Stimulated activated CD8-positive, alpha-beta memory T cell treated with anti-CD3 and anti-CD28 coated beads, Interleukin-4, amount 100 ng/mL, for 48 hours (primary cell): ENCODE data around the gene DCK.
"Not testable (repeated sequence)": the region's sequence is repeated elsewhere in the genome, so short reads cannot be mapped to it uniquely, and the experiment has no call there.

Source experiments
- DNase-seq: peaks from one replicate; pipeline ENCODE4 v3.0.0-alpha.2; 2020

Gene DCK

DNA sequence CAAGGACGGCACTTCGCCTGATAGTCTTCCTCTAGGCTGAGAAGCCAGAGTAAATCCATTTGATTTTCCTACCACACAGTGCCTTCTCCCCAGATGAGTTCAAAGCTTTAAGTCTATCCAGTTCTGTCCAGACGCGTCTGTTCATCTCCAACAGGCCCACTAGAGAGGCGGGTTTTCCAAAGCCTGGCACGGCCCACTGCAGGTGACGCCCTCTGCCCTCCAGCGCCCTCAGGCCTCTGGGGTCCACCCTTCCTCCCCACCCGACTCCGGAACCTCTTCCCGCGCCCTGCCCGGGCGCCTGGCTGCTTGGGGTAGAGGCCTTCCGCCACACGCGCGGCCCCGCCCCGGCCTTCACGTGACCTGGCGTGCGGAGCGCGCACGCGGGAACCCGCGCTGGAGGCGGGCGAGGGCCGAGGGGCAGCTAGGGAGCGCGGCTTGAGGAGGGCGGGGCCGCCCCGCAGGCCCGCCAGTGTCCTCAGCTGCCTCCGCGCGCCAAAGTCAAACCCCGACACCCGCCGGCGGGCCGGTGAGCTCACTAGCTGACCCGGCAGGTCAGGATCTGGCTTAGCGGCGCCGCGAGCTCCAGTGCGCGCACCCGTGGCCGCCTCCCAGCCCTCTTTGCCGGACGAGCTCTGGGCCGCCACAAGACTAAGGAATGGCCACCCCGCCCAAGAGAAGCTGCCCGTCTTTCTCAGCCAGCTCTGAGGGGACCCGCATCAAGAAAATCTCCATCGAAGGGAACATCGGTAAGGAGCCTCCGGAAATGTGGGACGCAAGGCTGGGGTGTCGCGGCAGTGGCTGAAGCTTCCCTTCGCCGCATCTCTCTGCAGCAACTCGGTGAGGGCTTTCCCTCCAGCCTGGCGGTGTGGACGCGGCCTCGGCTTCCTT, at the start of gene DCK:
Gene DCK, plus strand, starts transcription at position 469 of the 888 bp plus-strand sequence. Its CDS starts 187 bp downstream, at position 656.
- DNase-seq: peak; percentile 92

DNA sequence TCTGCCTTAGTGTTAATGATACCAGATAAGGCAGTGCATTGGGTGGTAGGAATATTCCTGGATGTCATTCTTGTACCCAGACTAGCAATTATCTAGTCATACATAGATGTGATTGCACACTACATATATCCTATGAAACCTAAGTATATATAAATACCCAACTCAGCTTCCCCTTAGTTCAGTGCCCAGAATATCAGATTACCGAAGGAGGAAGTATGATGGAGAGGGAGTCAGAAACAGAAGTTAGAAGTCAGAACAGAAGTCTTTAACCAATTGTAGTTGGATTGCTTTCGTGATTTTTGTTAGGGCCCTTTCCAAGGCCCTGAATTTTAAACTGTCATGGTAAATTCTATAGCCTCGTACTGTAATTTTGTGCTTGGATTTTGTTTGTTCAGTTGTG, 48.4 kb upstream of the DCK start:
- no peak for DNase-seq

DNA sequence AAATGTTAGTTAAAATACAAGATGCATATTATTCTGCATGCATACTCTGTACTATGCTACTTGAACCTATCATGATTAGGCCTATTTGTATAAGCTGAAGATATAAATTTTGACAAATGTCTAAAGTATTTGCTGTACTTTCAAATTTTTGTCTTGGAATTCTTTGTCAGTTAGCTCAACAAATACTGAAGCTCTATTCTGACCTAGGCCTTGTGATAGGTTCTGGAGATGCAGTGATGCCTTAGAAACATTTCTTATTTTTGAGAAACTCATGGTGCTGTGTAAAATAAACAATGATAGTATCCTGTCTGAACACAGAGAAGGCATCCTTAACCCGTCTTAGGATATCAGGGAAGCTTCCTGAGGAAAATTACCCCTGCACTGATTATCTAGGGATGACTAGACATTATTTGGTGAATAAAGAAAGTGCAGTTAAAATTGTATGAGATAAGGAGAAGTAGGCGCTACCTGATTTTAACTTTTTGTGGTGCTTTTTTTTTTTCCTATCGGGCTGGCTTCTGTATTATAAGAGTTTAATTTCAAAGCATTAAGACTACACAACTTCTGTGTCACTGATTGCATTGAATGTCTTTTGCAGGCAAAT, 47.9 kb upstream of the DCK start:
- DNase-seq: no peak

DNA sequence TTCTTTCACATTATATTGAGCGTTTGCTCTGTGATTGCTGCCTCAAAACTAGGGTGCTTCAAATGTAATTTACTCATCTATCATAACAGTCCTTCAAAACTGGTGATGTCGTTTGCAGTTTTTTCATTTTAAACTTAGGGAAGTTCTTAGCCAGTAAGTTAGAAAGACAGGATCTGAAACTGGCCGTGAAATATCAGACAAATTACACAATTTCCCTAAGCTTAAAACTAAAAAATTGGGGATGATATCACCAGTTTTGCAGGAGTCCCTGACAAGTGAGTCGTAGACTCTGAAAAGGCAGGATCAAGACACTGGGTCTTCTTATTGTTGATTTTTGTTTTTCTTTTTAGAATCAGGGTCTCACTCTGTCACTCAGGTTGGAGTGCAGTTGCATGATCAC, 46.5 kb upstream of the DCK start:
- DNase-seq: no peak

DNA sequence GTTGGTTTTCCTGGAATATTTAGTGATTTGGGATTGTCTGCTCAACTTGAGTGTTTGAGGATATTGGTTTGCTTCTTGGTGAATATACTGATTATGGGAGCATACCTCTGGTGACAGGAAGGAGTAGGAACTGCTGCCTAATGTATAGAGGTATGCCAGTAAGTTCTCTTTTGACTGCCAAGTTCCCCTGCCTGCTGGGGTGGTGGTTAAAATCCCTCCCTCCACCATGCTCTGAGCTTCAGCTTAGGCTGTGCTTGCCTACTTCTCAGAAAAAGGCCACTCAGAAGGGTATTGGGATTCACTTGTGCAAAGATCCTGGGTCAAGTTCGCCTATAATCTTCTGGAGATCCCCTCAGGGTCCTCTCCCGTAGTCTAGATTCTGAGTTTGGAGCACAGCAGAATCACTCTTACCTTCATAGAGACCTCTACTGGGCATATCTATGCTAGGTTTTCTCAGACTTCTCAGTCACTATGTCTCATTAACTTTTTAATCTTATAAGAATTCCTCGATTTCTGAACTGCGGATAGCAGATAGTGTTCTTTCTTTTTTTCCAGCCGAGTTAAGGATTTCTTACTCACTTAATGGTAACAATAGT, 44.7 kb upstream of the DCK start:
- DNase-seq: no peak

DNA sequence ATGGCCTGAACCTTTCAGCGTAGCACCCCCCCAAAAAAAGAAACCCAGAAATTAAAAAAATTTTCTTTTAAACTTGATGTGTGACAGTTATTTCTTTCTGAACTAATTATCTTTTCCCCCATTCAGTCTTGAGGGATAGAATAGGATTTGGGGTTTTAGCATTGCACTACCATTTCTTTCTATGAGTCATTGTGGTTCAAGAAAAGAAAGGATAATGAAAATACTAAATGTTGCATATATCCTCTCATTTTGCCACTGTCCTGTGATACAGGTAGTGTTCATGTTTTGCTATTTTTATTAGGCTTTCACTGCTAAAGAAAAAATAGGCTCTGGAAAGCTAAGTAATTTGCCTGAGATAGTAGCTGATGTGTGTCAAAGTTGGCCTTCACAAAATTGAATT, 39.4 kb upstream of the DCK start:
- DNase-seq: no peak

DNA sequence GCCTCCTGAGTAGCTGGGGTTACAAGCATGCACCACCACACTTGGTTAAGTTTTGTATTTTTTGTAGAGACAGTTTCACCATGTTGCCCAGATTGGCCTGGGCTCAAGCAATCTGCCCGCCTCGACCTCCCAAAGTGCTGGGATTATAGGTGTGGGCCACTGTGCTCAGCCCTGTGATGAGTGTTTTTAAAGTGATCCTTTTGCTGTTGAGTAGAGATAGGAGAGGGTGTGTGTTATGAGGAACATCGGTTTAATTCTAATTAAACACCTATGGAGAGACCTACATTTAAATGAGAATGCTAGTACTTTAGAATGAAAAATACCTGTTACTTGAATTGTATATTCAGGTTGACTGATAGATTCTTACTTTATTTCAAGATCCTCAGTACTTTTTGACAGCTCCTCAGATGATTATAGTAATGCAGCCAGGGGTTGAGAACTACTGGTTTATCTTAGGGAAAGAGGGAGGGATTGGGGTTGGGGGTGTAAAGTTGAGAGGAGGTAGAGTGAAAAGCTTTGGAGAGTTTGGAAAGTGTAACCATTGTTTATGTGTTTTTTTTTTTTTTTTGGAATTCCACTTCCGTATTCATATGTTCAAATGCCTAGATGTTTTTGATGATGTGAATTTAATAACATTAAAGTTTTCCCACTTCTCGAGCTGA, 36.8 kb upstream of the DCK start:
- DNase-seq: no peak

DNA sequence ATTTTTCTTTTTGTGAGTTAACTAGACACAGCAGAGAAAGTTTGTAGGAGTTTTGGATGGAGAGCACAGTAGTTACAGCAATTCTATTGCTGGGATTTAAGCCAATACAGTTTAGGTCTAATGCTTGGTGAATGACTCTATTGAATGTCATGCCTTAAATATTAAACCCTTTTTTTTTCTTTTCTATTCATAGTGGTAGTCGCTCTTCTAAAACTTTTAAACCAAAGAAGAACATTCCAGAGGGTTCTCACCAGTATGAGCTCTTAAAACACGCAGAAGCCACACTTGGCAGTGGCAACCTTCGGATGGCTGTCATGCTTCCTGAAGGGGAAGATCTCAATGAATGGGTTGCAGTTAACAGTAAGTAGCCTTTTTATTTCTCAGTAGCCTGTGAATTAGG, 34.8 kb upstream of the DCK start:
- no peak for DNase-seq

DNA sequence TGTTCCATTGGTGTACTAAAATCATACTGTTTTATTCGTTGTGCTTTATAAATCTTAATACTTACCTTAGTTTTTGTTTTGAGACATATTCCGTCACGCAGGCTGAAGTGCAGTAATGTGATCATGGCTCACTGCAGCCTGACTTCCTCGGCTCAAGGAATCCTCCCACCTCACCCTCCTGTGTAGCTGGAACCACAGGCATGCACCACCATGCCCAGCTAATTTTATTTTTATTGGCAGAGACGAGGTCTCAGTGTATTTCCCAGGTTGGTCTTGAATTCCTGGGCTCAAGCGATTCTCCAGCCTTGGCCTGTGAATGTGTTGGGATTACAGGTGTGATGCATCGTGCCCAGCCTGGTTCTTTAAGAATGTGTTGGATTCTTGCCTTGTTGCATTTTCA, 24.4 kb upstream of the DCK start:
- DNase-seq: no peak

DNA sequence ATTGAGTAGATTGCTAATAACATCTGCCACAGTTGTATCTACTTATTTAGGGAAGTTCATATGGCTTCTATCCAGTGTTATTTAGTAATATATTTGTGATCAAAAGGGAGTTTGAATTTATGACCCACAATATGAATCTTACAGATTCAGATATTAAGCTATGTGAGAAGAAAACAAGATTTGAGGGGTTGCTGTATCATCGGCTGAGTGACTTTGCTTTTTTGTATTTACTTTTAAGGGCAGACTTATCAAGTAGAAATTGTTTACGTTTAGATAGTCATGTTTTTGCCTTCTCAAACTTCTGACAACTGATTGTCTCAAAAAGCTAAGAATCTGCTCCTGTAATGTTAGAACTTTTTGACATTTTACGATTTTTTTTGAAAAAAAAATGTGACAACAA, 17.2 kb upstream of the DCK start:
- DNase-seq: no peak

DNA sequence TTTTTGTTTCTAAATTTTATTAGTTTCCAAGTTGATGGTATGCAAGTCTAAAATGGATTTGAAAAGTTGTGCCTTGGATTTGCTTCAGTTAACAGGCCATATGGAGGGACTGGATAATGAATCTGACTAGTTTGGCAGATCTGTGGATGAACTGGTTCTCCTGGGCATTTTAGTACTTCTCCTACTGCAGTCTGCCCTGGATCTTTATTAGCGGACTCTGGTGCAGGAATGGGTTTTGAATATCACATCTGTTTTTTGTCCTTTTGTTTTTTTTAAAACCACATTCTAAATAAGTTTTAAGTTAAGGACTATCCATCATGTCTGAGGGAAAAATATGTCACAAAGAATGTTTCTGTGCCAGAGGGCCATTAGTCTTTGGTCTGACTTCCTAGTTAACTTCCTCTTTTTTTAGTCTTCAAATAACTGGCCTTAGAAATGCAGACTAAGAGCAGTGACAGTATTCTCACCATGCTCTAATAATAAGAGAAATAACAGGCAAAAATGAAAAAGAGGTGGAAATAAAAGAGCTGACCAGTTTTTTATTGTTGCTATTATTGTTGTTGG, 13.9 kb upstream of the DCK start:
- no peak for DNase-seq

DNA sequence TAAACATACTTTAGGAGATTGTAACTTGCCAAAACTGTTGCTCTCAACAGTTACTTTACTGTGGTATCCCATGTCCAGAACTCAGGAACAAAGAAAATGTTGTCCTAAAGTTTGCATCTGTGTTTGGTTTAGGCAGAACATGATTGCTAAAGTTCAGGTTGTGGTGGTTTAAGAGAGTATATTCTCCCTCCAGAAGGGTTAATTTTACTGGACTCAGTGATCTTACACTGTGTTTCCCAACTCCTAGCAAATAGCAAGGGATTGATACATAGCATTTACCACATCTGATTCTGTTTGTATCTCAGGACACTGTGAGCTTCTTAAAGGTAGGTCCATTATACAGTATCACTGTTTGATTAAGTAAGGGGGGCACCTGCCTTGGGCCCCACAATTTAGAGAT, 13.3 kb upstream of the DCK start:
- DNase-seq: no peak

DNA sequence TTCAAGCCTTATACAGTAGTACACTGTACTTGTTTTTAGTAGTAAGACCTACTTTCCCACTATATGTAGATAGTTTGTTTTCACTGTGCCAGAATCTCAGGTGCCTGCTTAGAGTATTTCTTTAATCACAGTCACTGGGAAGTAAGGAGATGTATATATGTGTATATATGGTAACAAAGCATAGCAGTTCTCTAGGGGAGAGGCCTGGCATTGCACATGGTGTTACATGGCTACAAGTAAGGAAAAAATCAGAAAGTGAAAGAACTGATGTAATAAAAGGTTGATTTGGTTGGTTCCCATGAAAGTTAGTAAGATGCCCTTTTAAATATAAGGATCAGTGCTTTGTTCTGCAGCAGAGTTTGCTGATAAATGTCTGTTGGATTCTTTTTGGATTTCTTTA, 9.3 kb upstream of the DCK start:
- no peak for DNase-seq

DNA sequence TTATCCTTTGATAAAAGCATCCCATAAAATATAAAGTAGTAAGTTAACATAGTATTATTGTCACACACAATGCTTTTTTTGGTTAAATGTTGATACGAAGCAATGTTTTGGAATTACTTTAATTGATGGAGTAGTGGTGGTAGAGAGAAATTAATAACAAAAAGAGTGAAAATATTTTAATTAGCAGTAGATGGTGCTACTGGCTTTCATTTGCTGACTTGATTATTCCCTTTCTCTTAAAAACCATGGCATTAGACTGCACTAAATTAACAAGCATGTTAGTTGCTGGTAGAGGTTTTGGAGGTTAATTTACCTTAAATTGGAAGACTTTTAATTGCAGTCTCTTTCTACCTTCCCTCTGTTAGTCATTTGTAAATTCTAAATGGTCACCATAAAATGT, 8.9 kb upstream of the DCK start:
- DNase-seq: no peak

DNA sequence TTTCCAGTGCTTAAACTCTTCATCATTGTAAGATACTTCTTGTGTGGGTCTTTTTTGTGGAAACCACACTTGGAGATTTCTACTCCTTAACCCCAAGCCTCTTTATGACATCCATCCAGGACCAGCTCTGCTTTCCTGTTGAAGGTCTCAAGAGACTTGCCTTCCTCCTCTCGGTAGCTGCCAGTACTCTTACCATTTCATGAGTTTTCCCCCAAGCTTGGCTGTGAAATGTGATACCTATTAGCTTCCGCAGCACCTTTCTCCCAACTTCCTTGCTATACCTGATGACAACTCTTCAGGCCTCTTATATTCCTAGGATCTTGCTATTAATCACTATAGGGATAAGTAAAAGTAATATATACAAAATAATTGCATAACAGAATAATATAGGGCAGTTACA, 1.9 kb upstream of the DCK start:
- no peak for DNase-seq

DNA sequence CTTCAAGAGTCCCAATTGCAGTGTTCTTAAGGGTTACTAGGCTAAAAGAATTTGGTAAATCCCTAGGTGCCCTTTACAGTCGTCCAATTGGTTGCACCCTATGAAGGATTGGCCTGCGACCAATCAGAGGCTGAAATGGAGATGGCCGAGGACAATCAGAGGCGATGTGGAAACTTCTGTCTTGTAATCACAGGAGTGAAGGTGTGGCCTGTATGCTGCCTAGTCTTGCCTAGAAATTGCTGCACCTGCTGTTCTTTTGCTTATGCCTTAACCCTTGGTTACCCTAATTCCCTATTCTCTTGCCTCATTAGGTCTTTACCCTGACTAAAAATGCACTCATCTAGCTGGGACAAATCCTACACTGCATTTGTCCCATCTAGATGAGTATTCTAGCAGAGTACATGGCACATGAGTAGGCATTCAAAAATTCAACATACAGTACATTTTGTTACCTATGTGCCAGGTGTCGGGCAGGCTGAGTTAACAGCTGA, 1.0 kb upstream of the DCK start:
- no peak for DNase-seq

DNA sequence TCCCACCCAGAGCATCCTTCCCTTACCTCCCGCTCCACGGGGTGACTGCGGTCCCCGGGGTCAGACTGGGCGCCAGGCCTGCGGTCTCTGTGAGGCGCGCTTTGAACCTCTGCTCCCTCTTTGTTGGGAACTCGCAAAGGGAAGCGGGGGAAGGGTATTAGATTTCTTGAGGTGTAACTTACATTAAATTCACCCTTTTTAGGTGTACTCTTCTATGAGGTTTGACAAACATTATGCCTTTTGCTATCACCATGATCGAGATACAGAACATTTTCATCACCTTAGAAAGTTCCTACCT, 569 bp downstream of the DCK start:
- no peak for DNase-seq

DNA sequence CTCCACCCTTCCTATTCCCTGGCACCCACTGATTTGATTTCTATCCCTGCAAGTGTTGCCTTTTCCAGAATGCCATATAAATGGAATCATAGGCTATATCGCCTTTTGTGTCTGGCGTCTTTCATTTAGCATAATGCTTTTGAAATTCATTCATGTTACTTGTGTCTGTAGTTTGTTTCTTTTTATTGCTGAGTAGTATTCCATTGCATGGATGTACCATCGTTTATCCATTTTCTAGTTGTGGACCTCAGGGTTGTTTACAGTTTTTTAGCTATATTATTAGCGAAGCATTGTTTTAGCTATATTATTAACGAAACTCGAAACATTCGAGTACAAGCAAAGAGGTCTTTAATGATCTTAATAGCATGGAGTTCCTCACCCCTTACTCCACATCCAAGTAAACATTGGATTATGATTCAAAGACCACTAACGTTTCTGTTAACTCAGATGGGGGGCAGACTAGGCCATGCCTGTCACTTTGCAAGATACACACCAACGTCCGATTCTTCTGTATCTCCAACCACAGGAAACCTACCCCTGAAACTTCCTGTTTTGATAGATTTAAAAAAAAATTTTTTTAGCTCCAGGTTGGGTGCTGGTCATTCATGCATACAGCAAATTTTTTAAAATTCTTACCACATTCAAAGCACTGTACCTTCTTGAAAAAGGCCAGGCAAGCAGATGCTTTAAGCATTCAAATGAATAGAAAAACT, 1.1 kb downstream of the DCK start:
- DNase-seq: no peak

DNA sequence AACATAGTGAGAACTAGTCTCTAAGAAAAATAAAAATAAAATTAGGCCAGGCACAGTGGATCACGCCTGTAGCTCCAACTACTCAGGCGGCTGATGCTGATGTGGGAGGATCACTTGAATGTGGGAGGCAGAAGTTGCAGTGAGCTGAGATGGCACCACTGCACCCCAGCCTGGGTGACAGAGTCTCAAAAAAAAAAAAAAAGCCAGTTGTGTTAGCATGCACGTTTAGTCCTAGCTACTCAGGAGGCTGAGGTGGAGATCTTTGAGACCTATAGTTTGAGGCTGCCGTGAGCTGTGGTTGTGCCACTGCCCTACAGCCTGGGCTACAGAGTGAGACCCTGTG, 2.5 kb downstream of the DCK start:
- DNase-seq: peak; percentile 33

DNA sequence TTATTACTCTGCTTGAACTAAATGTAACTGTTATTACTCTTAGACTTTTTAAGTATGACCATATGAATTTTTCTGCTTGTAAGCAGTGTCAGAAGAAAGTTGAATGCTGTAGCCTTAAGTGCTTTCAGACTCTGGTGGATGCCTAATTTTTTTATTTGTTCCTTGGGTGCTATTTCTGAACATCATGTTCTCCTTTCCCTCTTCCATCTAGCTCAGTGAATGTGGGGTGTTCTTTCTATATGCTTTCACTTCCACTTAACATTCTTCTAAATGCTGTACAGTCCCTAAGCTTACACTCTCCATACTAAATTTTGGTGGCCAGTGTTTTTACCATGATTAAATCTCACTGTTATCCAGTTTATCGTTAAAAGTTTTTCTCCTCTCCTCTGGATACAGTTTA, 3.6 kb downstream of the DCK start:
- no peak for DNase-seq

DNA sequence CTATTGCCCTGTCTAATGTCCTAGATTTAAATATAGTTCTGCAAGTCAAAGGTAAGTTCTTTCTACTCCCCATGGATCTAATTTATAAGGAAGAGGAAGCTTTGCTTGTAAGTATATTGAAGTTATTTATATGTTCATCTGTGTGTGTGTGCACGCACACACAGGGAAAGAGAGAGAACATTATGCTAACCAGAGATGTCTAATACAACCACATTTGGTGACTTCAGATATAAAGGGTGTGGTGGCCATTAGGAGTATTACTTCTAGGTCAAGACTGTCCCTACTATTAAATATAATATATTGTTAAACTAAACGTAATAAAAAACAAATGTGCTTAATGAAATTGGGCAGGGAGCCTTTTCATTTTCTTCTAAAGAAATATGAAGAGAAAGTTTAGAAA, 4.1 kb downstream of the DCK start:
- DNase-seq: no peak

DNA sequence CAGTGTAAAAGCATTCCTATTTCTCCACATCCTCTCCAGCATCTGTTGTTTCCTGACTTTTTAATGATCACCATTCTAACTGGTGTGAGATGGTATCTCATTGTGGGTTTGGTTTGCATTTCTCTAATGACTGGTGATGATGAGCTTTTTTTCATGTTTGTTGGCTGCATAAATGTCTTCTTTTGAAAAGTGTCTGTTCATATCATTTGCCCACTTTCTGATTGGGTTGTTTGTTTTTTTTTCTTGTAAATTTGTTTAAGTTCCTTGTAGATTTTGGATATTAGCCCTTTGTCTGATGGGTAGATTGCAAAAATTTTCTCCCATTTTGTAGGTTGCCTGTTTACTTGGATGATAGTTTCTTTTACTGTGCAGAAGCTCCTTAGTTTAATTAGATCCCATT, 6.2 kb downstream of the DCK start:
- DNase-seq: not testable (repeated sequence)

DNA sequence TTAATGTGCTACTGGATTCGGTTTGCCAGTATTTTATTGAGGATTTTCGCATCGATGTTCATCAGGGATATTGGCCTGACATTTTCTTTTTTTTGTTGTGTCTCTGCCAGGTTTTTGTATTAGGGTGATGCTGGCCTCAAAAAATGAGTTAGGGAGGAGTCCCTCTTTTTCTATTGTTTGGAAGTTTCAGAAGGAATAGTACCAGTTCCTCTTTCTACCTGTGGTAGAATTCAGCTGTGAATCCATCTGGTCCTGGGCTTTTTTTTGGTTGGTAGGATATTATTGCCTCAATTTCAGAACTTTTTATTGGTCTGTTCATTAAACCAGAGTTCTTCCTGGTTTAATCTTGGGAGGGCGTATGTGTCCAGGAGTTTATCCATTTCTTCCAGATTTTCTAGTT, 7.9 kb downstream of the DCK start:
- not testable (repeated sequence) for DNase-seq
